Fibroblast of pulmonary artery (primary cell): ENCODE results near the gene DYRK3.

Experiments used
- DNase-seq: peaks from one replicate; pipeline ENCODE4 v3.0.0-alpha.2; 2010; ENCODE audit warnings: low read depth
- H3K4me3 ChIP-seq: replicated peaks from 2 replicates; pipeline ENCODE4 v1.5.1; 2011; ENCODE audit warnings: low read depth, mild to moderate bottlenecking, control low read depth, low read length, moderate library complexity
- TF ChIP-seq, protein P1 (sequence below): IDR thresholded peaks from 2 replicates; pipeline ENCODE4 v1.5.1; 2011; ENCODE audit warnings: mild to moderate bottlenecking, control low read depth, low read length, inconsistent platforms; ENCODE audit errors: missing control alignments

Gene DYRK3

DNA sequence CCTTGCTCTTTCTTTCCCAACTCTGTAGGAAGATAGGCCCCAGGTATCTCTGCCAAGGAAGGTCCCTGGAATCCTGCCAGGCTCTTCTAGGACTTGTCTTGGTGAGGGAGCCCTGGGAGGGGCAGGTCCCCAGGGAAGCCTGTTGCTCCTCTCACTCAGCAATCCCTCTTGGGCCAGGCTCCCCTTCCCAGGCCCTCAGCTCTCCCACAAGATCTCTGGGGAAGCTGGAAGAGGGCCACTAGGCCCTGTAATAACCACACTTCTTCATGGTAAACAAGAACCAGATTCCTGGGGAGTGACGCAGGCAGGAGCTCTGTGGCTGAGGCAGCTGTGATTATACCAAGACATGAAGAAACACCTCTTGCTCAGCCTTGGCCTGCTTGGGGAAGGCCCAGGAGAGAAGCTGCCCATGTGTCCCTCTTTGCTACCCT, 39.4 kb downstream of the DYRK3 start:
- DNase-seq = peak; percentile 99
- no peak overlapping the region for H3K4me3 ChIP-seq
- TF ChIP-seq, protein P1, sequence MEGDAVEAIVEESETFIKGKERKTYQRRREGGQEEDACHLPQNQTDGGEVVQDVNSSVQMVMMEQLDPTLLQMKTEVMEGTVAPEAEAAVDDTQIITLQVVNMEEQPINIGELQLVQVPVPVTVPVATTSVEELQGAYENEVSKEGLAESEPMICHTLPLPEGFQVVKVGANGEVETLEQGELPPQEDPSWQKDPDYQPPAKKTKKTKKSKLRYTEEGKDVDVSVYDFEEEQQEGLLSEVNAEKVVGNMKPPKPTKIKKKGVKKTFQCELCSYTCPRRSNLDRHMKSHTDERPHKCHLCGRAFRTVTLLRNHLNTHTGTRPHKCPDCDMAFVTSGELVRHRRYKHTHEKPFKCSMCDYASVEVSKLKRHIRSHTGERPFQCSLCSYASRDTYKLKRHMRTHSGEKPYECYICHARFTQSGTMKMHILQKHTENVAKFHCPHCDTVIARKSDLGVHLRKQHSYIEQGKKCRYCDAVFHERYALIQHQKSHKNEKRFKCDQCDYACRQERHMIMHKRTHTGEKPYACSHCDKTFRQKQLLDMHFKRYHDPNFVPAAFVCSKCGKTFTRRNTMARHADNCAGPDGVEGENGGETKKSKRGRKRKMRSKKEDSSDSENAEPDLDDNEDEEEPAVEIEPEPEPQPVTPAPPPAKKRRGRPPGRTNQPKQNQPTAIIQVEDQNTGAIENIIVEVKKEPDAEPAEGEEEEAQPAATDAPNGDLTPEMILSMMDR = no peak

DNA sequence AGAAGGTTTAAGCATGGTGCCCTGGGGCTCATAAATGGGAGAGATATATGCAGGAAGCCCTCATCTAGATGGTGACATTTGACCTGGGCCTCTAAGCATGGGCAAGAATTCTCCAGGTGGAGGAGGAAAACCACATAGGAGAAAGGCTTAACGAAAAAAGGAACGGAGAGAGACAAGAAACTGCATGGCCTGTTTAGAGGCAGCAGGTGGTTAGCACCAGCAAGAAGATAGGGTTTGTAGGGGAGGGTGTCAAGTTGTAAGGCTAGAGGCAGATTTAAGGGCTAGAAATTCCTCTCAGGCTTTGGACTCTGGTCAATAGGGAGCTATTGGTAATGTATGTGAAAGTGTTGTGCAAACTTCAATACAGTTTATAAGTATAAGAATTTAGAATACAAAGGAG, 41.2 kb downstream of the DYRK3 start:
- TF ChIP-seq, protein P1 = no peak
- H3K4me3 ChIP-seq = no peak overlapping the region
- no peak for DNase-seq

GRCh38 chr1:206678490-206678889, 43.2 kb downstream of the DYRK3 start:
- no peak overlapping the region for H3K4me3 ChIP-seq
- DNase-seq = no peak
- TF ChIP-seq, protein P1 = no peak

DNA sequence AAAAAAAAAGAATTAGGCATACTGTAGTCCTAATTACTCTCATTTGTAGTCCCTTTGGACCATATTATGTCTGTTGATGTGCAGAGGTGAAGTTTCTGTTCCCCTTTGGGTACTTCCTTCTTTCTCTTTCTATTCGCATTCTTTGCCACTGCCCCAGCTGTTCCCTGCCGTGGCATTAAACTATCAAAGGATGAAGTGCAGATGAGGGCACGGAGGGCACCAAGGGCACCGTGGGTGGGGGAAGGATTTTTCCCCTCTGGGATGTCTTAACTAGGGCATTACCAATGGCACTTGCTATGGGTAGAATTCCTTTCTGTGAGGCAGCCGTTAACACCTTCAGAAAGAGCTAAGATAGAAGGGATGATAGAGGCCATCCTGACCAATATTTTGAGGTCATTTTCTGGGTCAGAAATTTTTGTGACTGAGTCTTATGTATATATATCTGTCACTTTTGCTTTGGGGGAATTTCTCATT, 44.4 kb downstream of the DYRK3 start:
- H3K4me3 ChIP-seq = no peak overlapping the region
- TF ChIP-seq, protein P1 = no peak
- no peak for DNase-seq

DNA sequence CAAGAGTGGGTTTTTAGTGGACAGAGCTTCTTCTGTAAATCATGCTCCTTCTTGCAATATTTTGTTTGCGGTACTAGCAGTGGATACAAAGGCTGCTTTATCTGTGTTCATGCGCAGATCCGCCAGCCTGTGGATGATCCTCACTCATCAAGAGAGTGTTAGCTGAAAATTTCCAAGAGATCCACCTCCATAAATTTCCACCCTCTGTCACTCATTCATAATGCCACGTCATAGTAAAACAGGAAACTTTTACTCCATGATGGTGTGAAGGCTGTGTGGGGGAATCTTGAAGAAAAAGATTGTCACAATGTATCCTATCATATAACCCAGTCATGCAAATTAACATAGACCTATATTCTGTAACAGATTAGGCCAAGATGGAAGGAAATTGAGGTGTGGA, 44.9 kb downstream of the DYRK3 start:
- DNase-seq = no peak
- TF ChIP-seq, protein P1 = no peak

DNA sequence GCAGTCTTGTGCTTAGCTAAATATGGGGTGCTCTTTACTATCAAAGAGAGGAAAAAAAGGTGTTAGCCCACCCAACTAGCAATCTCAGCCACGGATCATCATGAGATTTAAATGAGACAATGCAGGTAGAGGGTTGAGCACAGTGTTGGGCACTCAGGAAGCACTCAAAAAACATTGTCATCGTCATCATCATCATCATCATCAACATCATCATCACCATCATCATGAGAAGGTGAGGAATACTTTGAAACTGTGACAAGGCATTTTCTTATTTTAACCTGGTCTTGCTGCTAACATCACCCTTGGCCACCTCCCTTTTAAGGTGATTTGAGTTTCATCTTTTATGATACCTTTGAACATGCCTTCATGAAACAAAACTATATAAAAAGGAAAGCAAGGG, 46.0 kb downstream of the DYRK3 start:
- no peak overlapping the region for H3K4me3 ChIP-seq
- no peak for DNase-seq
- TF ChIP-seq, protein P1 = no peak

More for the DNA sequence above, 44.9 kb downstream of the DYRK3 start:
- no peak overlapping the region for H3K4me3 ChIP-seq

GRCh38 chr1:206682111-206682510, 46.8 kb downstream of the DYRK3 start:
- DNase-seq = no peak
- no peak overlapping the region for H3K4me3 ChIP-seq

More at GRCh38 chr1:206682111-206682510, 46.8 kb downstream of the DYRK3 start:
- TF ChIP-seq, protein P1 = no peak
